Breast epithelium (tissue), 4 donors: ENCODE measurements around the gene DDX28. TPM values are rescaled to one million over a fixed set of nuclear protein-coding genes. Genes with fewer than 3 reads are reported as not detected.
A peak's percentile ranks its signal among the peaks of the same experiment; 100 is the strongest.
"Not testable (repeated sequence)": the region's sequence is repeated elsewhere in the genome, so short reads cannot be mapped to it uniquely, and the experiment has no call there.

Source experiments
- DNase-seq, 2 donors: peaks; one replicate each; pipeline ENCODE4 v3.0.0-alpha.2; 2019; ENCODE audit warnings: low spot score in 2 of 2
- H3K27ac ChIP-seq, 2 donors: fragments of 200-600 bp; sonication (generic) in 1 of 2; one replicate each; pipeline ENCODE4 v1.5.1; 2016 to 2019; ENCODE audit warnings: mild to moderate bottlenecking in 1 of 2
- H3K27me3 ChIP-seq, 2 donors: fragments of 200-600 bp; sonication (generic) in 1 of 2; one replicate each; pipeline versions ENCODE4 v1.5.1 to v1.6.0; 2017 to 2019; ENCODE audit warnings: control low read depth in 1 of 2, mild to moderate bottlenecking in 1 of 2
- H3K36me3 ChIP-seq: fragments of 200-600 bp; one replicate; pipeline ENCODE4 v1.5.1; 2019
- H3K4me1 ChIP-seq, 2 donors: fragments of 200-600 bp; sonication (generic); one replicate each; pipeline ENCODE4 v1.5.1; 2016 to 2019; ENCODE audit warnings: control low read depth in 1 of 2
- H3K4me3 ChIP-seq, 3 donors: fragments of 200-600 bp; sonication (generic); 1 replicate in 2 of 3; 2 replicates in 1 of 3; pipeline ENCODE4 v1.5.1; 2016 to 2019; ENCODE audit warnings: mild to moderate bottlenecking in 3 of 3, moderate library complexity in 2 of 3
- H3K9me3 ChIP-seq, 2 donors: fragments of 200-600 bp; sonication (generic) in 1 of 2; one replicate each; pipeline ENCODE4 v1.5.1; 2016 to 2019; ENCODE audit warnings: control low read depth in 1 of 2
- POLR2A ChIP-seq: fragments of 450-650 bp; IDR thresholded peaks from one replicate; pipeline ENCODE4 v1.6.1; 2016; ENCODE audit warnings: antibody characterized with exemption, mild to moderate bottlenecking, moderate library complexity
- POLR2AphosphoS5 ChIP-seq, 3 donors: sonication (generic); formaldehyde crosslinking; IDR thresholded peaks; one replicate each; pipeline ENCODE4 v1.6.1; 2017; ENCODE audit warnings: antibody characterized with exemption in 3 of 3
- intact Hi-C: fragments of 100-400 bp; cut with DNase I; formaldehyde crosslinking; loops from one replicate; pipeline ENCODE4 v1.15.1; 2023; ENCODE audit warnings: low total_unique reads
- total RNA-seq, 3 donors: library from RNA; depleted of rRNA; stranded (reverse); fragments of >200 nt; gene quantifications; one replicate each; pipeline ENCODE4 v1.1.0, GENCODE V29; 2016
- TF ChIP-seq, protein P1 (sequence below), 3 donors: fragments of 450-650 bp; IDR thresholded peaks; one replicate each; pipeline ENCODE4 v1.5.1; 2016 to 2017; ENCODE audit warnings: antibody characterized with exemption in 3 of 3, mild to moderate bottlenecking in 3 of 3, moderate library complexity in 3 of 3

The DDX28 gene
- total RNA-seq, 3 donors from 2014 or later: 7.2 to 7.5 (median 7.5) TPM

DNA sequence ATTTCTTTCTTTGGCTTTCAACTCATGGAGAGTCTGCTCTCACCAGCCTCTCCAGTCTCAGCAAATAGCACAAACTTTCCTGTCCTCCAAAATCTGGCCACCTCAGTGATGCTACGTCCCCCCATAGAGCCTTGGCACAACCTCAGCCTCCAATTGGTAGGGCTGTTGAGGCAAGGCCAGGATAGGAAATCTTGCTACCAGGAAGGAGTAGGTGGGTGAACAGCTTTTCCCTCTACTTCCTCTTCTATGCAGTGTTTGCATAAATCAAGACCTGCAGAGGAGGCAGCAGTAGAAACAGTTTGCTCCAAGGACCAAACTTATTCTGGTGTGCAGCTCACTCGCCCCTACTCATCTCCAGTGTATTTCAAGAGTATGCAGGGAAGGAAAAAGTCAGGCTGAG, 23.0 kb downstream of the DDX28 start:
- intact Hi-C loops: no loop called here
- Histone ChIP-seq H3K27me3 (no peaks in the 10 kb centered on the region), H3K27ac (peak overlapping the region in 1 of 2 donors; percentile 7), H3K36me3 (no peaks in the 10 kb centered on the region), H3K4me1 (no peaks in the 10 kb centered on the region), H3K4me3 (no peak overlapping the region), H3K9me3 (no peaks in the 10 kb centered on the region)
- DNase-seq: no peak
- TF ChIP-seq POLR2A: no peak
- no peak for TF ChIP-seq POLR2AphosphoS5 (IDR thresholded peaks at IDR 0.05)
- TF ChIP-seq, protein P1, sequence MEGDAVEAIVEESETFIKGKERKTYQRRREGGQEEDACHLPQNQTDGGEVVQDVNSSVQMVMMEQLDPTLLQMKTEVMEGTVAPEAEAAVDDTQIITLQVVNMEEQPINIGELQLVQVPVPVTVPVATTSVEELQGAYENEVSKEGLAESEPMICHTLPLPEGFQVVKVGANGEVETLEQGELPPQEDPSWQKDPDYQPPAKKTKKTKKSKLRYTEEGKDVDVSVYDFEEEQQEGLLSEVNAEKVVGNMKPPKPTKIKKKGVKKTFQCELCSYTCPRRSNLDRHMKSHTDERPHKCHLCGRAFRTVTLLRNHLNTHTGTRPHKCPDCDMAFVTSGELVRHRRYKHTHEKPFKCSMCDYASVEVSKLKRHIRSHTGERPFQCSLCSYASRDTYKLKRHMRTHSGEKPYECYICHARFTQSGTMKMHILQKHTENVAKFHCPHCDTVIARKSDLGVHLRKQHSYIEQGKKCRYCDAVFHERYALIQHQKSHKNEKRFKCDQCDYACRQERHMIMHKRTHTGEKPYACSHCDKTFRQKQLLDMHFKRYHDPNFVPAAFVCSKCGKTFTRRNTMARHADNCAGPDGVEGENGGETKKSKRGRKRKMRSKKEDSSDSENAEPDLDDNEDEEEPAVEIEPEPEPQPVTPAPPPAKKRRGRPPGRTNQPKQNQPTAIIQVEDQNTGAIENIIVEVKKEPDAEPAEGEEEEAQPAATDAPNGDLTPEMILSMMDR (IDR thresholded peaks at IDR 0.05): no peak

DNA sequence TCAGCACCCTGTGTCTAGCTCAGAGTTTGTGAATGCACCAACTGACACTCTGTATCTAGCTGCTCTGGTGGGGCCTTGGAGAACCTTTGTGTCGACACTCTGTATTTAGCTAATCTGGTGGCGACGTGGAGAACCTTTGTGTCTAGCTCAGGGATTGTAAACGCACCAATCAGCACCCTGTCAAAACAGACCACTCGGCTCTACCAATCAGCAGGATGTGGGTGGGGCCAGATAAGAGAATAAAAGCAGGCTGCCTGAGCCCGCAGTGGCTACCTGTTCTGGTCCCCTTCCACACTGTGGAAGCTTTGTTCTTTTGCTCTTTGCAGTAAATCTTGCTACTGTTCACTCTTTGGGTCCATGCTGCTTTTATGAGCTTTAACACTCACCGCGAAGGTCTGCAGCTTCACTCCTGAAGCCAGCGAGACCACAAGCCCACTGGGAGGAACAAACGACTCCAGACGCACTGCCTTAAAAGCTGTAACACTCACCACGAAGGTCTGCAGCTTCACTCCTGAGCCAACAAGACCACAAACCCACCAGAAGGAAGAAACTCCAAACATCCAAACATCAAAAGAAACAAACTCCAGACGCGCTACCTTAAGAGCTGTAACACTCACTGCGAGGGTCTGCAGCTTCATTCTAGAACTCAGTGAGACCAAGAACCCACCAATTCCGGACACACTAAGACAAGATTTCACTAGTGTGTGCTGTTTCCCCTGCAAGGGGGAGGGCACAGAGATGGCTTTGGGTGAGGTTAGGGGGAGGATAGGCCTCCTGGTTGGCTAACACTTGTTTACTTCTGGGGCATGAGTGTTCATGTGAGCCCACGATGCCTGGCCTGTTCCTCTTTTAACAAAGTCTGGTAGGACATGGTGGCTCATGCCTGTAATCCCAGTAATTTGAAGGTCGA, 24.0 kb downstream of the DDX28 start, which contains the start of gene DPEP2:
Gene DPEP2, minus strand, starts transcription at position 706 of the 910 bp plus-strand sequence. CDS start 6,272 bp downstream, outside the sequence.
- H3K27me3 ChIP-seq, DNase-seq, H3K9me3 ChIP-seq, intact Hi-C loops, H3K36me3 ChIP-seq, H3K4me1 ChIP-seq: not testable (repeated sequence)
- Histone ChIP-seq H3K27ac (peak within 1 kb of the TSS in 1 of 2 donors; percentile 7), H3K4me3 (peak within 1 kb of the TSS in 1 of 3 donors; percentile 12)

DNA sequence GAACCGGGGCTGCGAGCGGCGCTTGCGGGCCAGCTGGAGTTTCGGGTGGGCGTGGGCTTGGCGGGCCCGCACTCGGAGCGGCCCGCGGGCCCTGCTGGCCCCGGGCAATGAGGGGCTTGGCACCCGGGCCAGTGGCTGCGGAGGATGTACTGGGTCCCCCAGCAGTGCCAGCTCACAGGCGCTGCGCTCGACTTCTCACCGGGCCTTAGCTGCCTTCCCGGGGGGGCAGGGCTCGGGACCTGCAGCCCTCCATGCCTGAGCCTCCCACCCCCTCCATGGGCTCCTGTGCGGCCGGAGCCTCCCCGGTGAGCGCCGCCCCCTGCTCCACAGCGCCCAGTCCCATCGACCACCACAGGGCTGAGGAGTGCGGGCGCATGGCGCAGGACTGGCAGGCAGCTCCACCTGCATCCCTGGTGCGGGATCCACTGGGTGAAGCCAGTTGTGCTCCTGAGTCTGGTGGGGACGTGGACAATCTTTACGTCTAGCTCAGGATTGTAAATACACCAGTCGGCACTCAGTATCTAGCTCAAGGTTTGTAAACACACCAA, 24.7 kb downstream of the DDX28 start:
- H3K36me3 ChIP-seq, H3K9me3 ChIP-seq, H3K27ac ChIP-seq, DNase-seq, H3K4me1 ChIP-seq, H3K4me3 ChIP-seq, H3K27me3 ChIP-seq, intact Hi-C loops: not testable (repeated sequence)

DNA sequence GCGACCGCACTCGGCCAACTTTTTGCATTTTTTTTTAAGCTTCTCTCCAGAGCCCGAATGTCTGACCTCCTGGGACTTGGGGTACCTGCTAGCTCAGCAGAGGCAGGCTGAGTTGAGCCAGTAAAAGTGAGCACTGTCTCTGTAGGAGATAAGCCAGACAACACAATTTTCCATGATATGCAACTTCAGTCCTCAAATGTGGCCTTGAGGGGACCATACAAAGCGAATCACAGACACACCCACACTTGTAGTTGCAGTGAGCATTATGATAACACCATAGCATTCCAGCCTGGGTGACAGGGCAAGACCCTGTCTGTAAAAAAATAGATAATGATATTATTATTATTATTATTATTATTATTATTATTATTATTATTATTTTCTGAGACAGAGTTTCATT, 26.4 kb downstream of the DDX28 start:
- Histone ChIP-seq H3K36me3 (no peaks in the 10 kb centered on the region), H3K4me3 (no peak overlapping the region), H3K27ac (no peak overlapping the region), H3K4me1 (no peaks in the 10 kb centered on the region), H3K9me3 (no peaks in the 10 kb centered on the region), H3K27me3 (no peaks in the 10 kb centered on the region)
- intact Hi-C loops: no loop called here
- TF ChIP-seq POLR2A: no peak
- no peak for TF ChIP-seq POLR2AphosphoS5 (IDR thresholded peaks at IDR 0.05)
- TF ChIP-seq, protein P1 (IDR thresholded peaks at IDR 0.05): no peak
- DNase-seq: no peak

DNA sequence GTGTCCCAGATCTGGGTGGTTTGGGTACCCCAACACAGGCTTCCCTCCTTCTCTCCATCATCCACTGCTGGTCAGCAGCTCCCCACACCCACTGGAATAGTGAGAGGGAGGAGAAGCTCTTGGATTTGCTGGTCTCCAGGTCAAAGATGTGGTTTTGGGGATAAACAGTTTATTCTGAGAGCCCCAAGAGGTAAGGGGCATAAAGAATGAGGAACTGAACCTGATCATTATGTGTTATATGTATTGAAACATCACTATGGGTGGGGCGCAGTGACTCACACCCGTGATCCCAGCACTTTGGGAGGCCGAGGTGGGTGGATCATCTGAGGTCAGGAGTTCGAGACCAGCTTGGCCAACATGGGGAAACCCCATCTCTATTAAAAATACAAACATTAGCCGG, 27.6 kb downstream of the DDX28 start:
- H3K27me3 ChIP-seq: no peaks in the 10 kb centered on the region
- H3K27ac ChIP-seq: no peak overlapping the region
- no peaks in the 10 kb centered on the region for H3K4me1 ChIP-seq
- no peaks in the 10 kb centered on the region for H3K9me3 ChIP-seq
- no peak overlapping the region for H3K4me3 ChIP-seq
- no peak for DNase-seq
- H3K36me3 ChIP-seq: no peaks in the 10 kb centered on the region
- TF ChIP-seq POLR2AphosphoS5 (IDR thresholded peaks at IDR 0.05) (no peak), POLR2A (no peak)
- TF ChIP-seq, protein P1 (IDR thresholded peaks at IDR 0.05): no peak
- intact Hi-C loops: no loop called here

DNA sequence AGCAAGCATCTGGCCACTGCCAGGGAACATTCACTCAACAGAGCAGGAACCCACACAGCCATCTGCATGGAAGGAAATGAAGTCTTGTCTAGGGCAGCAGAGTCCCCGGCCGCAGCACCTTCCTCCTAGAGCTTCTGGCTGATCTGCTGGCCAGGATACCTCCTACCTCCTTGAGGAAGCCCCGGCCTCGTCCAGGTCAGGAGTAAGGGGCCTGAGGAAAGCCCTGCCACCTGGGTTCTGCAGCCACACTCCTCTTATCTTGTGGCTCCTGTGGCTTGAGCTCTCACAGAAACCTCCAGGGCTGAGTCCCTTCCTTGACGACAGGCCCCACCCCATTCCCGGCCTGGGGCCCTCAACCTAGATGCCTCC, 29.0 kb downstream of the DDX28 start:
- intact Hi-C loops, H3K27me3 ChIP-seq, H3K4me3 ChIP-seq: not testable (repeated sequence)

More for the DNA sequence above, 29.0 kb downstream of the DDX28 start:
- H3K4me1 ChIP-seq, DNase-seq, H3K36me3 ChIP-seq, H3K9me3 ChIP-seq: not testable (repeated sequence)
- peak overlapping the region in 1 of 2 donors; percentile 32 for H3K27ac ChIP-seq
